ENCODE measurements around the gene THBS3.
"Not testable (repeated sequence)": the region's sequence is repeated elsewhere in the genome, so short reads cannot be mapped to it uniquely, and the experiment has no call there.

Gene THBS3

GRCh38 chr1:155206891-155207805, 549 bp downstream of the THBS3 start:
- peak; percentile 97 for DNase-seq

- no peak for DNase-seq
These were observed 1.6 kb downstream of the THBS3 start for GRCh38 chr1:155205969-155206593.

- DNase-seq = no peak
These were observed 2.7 kb downstream of the THBS3 start for GRCh38 chr1:155205035-155205434.

- no peak for DNase-seq
These were observed 4.8 kb downstream of the THBS3 start for GRCh38 chr1:155202731-155203515.

GRCh38 chr1:155202198-155202597, 5.5 kb downstream of the THBS3 start:
- DNase-seq = no peak

- DNase-seq = no peak
These were observed 6.8 kb downstream of the THBS3 start for GRCh38 chr1:155200920-155201319.

GRCh38 chr1:155199792-155200191, 7.9 kb downstream of the THBS3 start:
- DNase-seq = no peak

GRCh38 chr1:155198547-155198906, 9.2 kb downstream of the THBS3 start:
- no peak for DNase-seq

- DNase-seq = no peak
These were observed 9.7 kb downstream of the THBS3 start for GRCh38 chr1:155197901-155198546.

- DNase-seq = no peak
These were observed 10.6 kb downstream of the THBS3 start for GRCh38 chr1:155196893-155197638.

- no peak for DNase-seq
These were observed 11.4 kb downstream of the THBS3 start for GRCh38 chr1:155196103-155196892.

- DNase-seq = no peak
These were observed 12.2 kb downstream of the THBS3 start for GRCh38 chr1:155195201-155196102.

GRCh38 chr1:155193991-155194240, 13.8 kb downstream of the THBS3 start:
- not testable (repeated sequence) for DNase-seq

GRCh38 chr1:155193275-155193990, 14.3 kb downstream of the THBS3 start:
- DNase-seq = peak; percentile 92

GRCh38 chr1:155192346-155193274, 15.1 kb downstream of the THBS3 start:
- no peak for DNase-seq

- DNase-seq = no peak
These were observed 15.8 kb downstream of the THBS3 start for GRCh38 chr1:155191904-155192303.

GRCh38 chr1:155189926-155190325, 17.8 kb downstream of the THBS3 start:
- not testable (repeated sequence) for DNase-seq

- DNase-seq = no peak
These were observed 19.4 kb downstream of the THBS3 start for GRCh38 chr1:155188268-155188667.

GRCh38 chr1:155187456-155187891, 20.2 kb downstream of the THBS3 start:
- no peak for DNase-seq
